ENCODE results near the gene PRELID3B. TPM values are rescaled to one million over a fixed set of nuclear protein-coding genes. Genes with fewer than 3 reads are reported as not detected.
A peak's percentile ranks its signal among the peaks of the same experiment; 100 is the strongest.
"Not testable (repeated sequence)": the region's sequence is repeated elsewhere in the genome, so short reads cannot be mapped to it uniquely, and the experiment has no call there.

PRELID3B gene
- total and polyA plus RNA-seq, 2 of the 8 experiments (the other 6 are each of a cell fraction or from before 2014, with no cell fraction given): 8.1 to 50.5 TPM

GRCh38 chr20:59041487-59041886 lies 1.1 kb downstream of the PRELID3B start:
- DNase-seq (ENCODE audit: low read depth in 1 of 2, low spot score in 2 of 2); H3K23me2 ChIP-seq (ENCODE audit: low read depth, low read length); H3K27ac ChIP-seq (ENCODE audit: low read depth, low read length); H3K36me3 ChIP-seq (ENCODE audit: control insufficient read depth in 2 of 4, insufficient read depth in 4 of 4, low read length in 3 of 4); H2BK12ac ChIP-seq (ENCODE audit: low read depth, low read length); H3K14ac ChIP-seq (ENCODE audit: insufficient read length); H2AK5ac ChIP-seq (ENCODE audit: low read depth, low read length); H3K18ac ChIP-seq (ENCODE audit: extremely low read depth, low read length); H4K8ac ChIP-seq (ENCODE audit: extremely low read depth, insufficient read depth, low read length); H3K23ac ChIP-seq (ENCODE audit: insufficient read length); H2BK120ac ChIP-seq (replicated peaks; ENCODE audit: low read depth, low read length); CTCF ChIA-PET (ENCODE audit: partially characterized antibody); H4K5ac ChIP-seq (ENCODE audit: insufficient read length, low read depth, low read length); H4K91ac ChIP-seq (replicated peaks; ENCODE audit: insufficient read length, low read length); H4K20me1 ChIP-seq (replicated peaks in 1 of 2; ENCODE audit: control insufficient read depth in 1 of 2, insufficient read depth in 2 of 2, low read length in 2 of 2); H3K4me1 ChIP-seq (replicated peaks in 1 of 4; ENCODE audit: control insufficient read depth in 3 of 4, insufficient read depth in 4 of 4, low read length in 3 of 4); H3K4ac ChIP-seq (replicated peaks; ENCODE audit: insufficient read length, low read depth, low read length); H3K9me3 ChIP-seq (ENCODE audit: insufficient read depth in 2 of 2, low read depth in 1 of 2, low read length in 1 of 2); H3K56ac ChIP-seq (replicated peaks; ENCODE audit: insufficient read length, low read depth, low read length); H2AFZ ChIP-seq (ENCODE audit: low read length); H2BK15ac ChIP-seq (ENCODE audit: low read length); H2BK5ac ChIP-seq (ENCODE audit: low read depth, low read length); H3K27me3 ChIP-seq (replicated peaks in 1 of 4; ENCODE audit: control insufficient read depth in 3 of 4, extremely low read depth in 1 of 4, insufficient read depth in 3 of 4, low read length in 3 of 4); H3K9ac ChIP-seq (replicated peaks in 1 of 4; ENCODE audit: extremely low read depth in 1 of 4, low read depth in 3 of 4, low read length in 3 of 4); H3K79me1 ChIP-seq (ENCODE audit: low read depth, low read length); FAIRE-seq; H2BK20ac ChIP-seq (ENCODE audit: low read length): not testable (repeated sequence)
- POLR2A ChIA-PET (ENCODE audit: partially characterized antibody): interaction anchor here (1.4 to 1.6 kb wide), 2 partner anchors 9 to 10 kb away, joined by 3 to 4 read pairs; partner anchors contain the start of gene ATP5F1E
- H3K4me3 ChIP-seq (ENCODE audit: extremely low read depth in 1 of 4, insufficient read depth in 2 of 4, low read depth in 3 of 4, low read length in 4 of 4): peak overlapping the region in 2 of 4 experiments; percentile 60 to 69; a peak in 4 of 8 replicates
- H3K79me2 ChIP-seq (ENCODE audit: control insufficient read depth in 1 of 2, insufficient read depth in 2 of 2, low read length in 2 of 2): peaks cover 11 to 35% of the 10 kb centered on the region in 2 experiments; a peak in 3 of 4 replicates
- WGBS, 2 experiments (ENCODE audit: extremely low coverage in 1 of 2, insufficient coverage in 1 of 2, insufficient read length in 1 of 2, insufficient replicate concordance in 2 of 2, low coverage in 1 of 2, low lambda C conversion rate in 2 of 2, missing lambda C conversion rate in 1 of 2): 95% methylated on average over 16 of the region's 16 CpGs; no CpG with 5 or more reads in 1 of the 2 experiments
- peak overlapping the region; percentile 64 to 69; a peak in 3 of 4 replicates for H3K4me2 ChIP-seq (ENCODE audit: insufficient read depth in 1 of 2, low read depth in 2 of 2, low read length in 2 of 2)
